Measurements from ENCODE around the gene CBL. TPM values are rescaled to one million over a fixed set of nuclear protein-coding genes. Genes with fewer than 3 reads are reported as not detected.

CBL gene
- total RNA-seq, 4 donors from 2014 or later = 11.1 to 20.6 (median 15.9) TPM

GRCh38 chr11:119307974-119308373 lies 101.8 kb downstream of the CBL start:
- Histone ChIP-seq H3K27ac (no peak overlapping the region), H3K9me3 (no peaks in the 10 kb centered on the region), H3K4me3 (no peak overlapping the region), H3K27me3 (no peaks in the 10 kb centered on the region), H3K4me1 (no peaks in the 10 kb centered on the region), H3K36me3 (peaks cover 0 to 30% (median 0%) of the 10 kb centered on the region in 3 donors)
- no peak for DNase-seq
- TF ChIP-seq POLR2A (IDR thresholded peaks at IDR 0.05) (no peak), CTCF (IDR thresholded peaks at IDR 0.05) (no peak)

- no peak for DNase-seq
- H3K4me3 ChIP-seq = no peak overlapping the region
- H3K4me1 ChIP-seq = no peaks in the 10 kb centered on the region
- H3K36me3 ChIP-seq = peaks cover 0 to 21% (median 0%) of the 10 kb centered on the region in 3 donors
- no peak overlapping the region for H3K27ac ChIP-seq
- H3K9me3 ChIP-seq = no peaks in the 10 kb centered on the region
- TF ChIP-seq POLR2A (IDR thresholded peaks at IDR 0.05) (no peak), CTCF (IDR thresholded peaks at IDR 0.05) (no peak)
- H3K27me3 ChIP-seq = no peaks in the 10 kb centered on the region
Observed at GRCh38 chr11:119309411-119309810, 103.3 kb downstream of the CBL start.

- Histone ChIP-seq H3K27me3 (no peaks in the 10 kb centered on the region), H3K4me1 (peaks cover 0 to 6% (median 3%) of the 10 kb centered on the region in 4 donors), H3K4me3 (no peak overlapping the region), H3K27ac (no peak overlapping the region), H3K9me3 (no peaks in the 10 kb centered on the region), H3K36me3 (peaks cover 0 to 21% (median 0%) of the 10 kb centered on the region in 3 donors)
- TF ChIP-seq POLR2A (IDR thresholded peaks at IDR 0.05) (no peak), CTCF (IDR thresholded peaks at IDR 0.05) (no peak)
- no peak for DNase-seq
Observed at GRCh38 chr11:119309953-119310681, 104.0 kb downstream of the CBL start.

GRCh38 chr11:119310682-119311052 lies 104.5 kb downstream of the CBL start:
- Histone ChIP-seq H3K9me3 (no peaks in the 10 kb centered on the region), H3K27ac (no peak overlapping the region), H3K27me3 (no peaks in the 10 kb centered on the region), H3K36me3 (peaks cover 0 to 21% (median 0%) of the 10 kb centered on the region in 3 donors), H3K4me3 (no peak overlapping the region), H3K4me1 (peaks cover 0 to 10% (median 5%) of the 10 kb centered on the region in 4 donors)
- no peak for TF ChIP-seq CTCF (IDR thresholded peaks at IDR 0.05)
- TF ChIP-seq POLR2A (IDR thresholded peaks at IDR 0.05) = no peak
- DNase-seq = no peak

- Histone ChIP-seq H3K9me3 (no peaks in the 10 kb centered on the region), H3K36me3 (peaks cover 0 to 15% (median 0%) of the 10 kb centered on the region in 3 donors), H3K4me3 (peak overlapping the region in 3 of 4 donors; percentile 23 to 61 (median 56)), H3K27ac (peak overlapping the region in 2 of 4 donors; percentile 81 to 87), H3K4me1 (peaks cover 0 to 25% (median 15%) of the 10 kb centered on the region in 4 donors), H3K27me3 (no peaks in the 10 kb centered on the region)
- TF ChIP-seq POLR2A (IDR thresholded peaks at IDR 0.05) (no peak), CTCF (IDR thresholded peaks at IDR 0.05) (no peak)
- no peak for DNase-seq
Observed at GRCh38 chr11:119314726-119315125, 108.6 kb downstream of the CBL start.
